Measurements from ENCODE around the gene MYO10. TPM values are rescaled to one million over a fixed set of nuclear protein-coding genes. Genes with fewer than 3 reads are reported as not detected.
A peak's percentile ranks its signal among the peaks of the same experiment; 100 is the strongest.
"Not testable (repeated sequence)": the region's sequence is repeated elsewhere in the genome, so short reads cannot be mapped to it uniquely, and the experiment has no call there.

Gene MYO10
- total RNA-seq, 2 donors from 2014 or later = 40.0 to 89.2 TPM

DNA sequence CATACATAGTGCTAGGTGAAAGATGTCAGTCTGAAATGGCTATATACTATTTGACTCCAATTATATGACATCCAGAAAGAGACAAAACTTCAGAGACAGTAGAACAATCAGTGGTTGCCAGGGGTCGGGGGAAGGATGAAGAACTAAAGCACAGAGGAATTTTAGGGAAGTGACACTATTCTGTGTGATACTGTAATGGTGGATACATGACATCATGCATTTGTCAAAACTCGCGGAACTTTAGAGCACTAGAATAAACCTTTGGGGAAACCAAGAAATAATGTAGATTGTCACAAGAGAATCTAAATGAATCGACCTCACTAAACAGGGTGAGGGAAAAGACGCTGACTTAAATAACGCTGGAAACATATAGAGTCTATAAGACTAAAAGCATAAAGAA is 212.3 kb downstream of the MYO10 start:
- Histone ChIP-seq H3K4me1 (ENCODE audit: control insufficient read depth, insufficient read depth, low read length) (peaks cover 14% of the 10 kb centered on the region), H3K36me3 (ENCODE audit: control insufficient read depth, insufficient read depth, low read length) (peaks cover 84% of the 10 kb centered on the region), H3K27me3 (ENCODE audit: control insufficient read depth, insufficient read depth, low read length, poor library complexity, severe bottlenecking) (no peaks in the 10 kb centered on the region), H3K9me3 (ENCODE audit: control insufficient read depth, low read length) (peaks cover 9% of the 10 kb centered on the region), H3K27ac (ENCODE audit: low read depth, low read length) (no peak overlapping the region), H3K4me3 (ENCODE audit: low read length) (no peak overlapping the region), H3K9ac (ENCODE audit: extremely low read depth, low read length, poor library complexity, severe bottlenecking) (no peak overlapping the region)
- no peak for DNase-seq
- H3K9me3 Mint-ChIP-seq = peaks cover 4% of the 10 kb centered on the region
- H3K27me3 Mint-ChIP-seq (ENCODE audit: insufficient read depth) = no peaks in the 10 kb centered on the region
- H3K4me3 Mint-ChIP-seq = no peak overlapping the region
- WGBS, 2 experiments (ENCODE audit: insufficient coverage in 1 of 2, insufficient read length in 1 of 2) = 77 to 80% methylated on average over 6 of the region's 6 CpGs
- peaks cover 31% of the 10 kb centered on the region for H3K4me1 Mint-ChIP-seq
- TF ChIP-seq, protein P1, sequence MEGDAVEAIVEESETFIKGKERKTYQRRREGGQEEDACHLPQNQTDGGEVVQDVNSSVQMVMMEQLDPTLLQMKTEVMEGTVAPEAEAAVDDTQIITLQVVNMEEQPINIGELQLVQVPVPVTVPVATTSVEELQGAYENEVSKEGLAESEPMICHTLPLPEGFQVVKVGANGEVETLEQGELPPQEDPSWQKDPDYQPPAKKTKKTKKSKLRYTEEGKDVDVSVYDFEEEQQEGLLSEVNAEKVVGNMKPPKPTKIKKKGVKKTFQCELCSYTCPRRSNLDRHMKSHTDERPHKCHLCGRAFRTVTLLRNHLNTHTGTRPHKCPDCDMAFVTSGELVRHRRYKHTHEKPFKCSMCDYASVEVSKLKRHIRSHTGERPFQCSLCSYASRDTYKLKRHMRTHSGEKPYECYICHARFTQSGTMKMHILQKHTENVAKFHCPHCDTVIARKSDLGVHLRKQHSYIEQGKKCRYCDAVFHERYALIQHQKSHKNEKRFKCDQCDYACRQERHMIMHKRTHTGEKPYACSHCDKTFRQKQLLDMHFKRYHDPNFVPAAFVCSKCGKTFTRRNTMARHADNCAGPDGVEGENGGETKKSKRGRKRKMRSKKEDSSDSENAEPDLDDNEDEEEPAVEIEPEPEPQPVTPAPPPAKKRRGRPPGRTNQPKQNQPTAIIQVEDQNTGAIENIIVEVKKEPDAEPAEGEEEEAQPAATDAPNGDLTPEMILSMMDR (conservative IDR thresholded peaks at IDR 0.05) = no peak
- peaks cover 50% of the 10 kb centered on the region for H3K36me3 Mint-ChIP-seq (ENCODE audit: low read depth)
- no peak overlapping the region for H3K27ac Mint-ChIP-seq

DNA sequence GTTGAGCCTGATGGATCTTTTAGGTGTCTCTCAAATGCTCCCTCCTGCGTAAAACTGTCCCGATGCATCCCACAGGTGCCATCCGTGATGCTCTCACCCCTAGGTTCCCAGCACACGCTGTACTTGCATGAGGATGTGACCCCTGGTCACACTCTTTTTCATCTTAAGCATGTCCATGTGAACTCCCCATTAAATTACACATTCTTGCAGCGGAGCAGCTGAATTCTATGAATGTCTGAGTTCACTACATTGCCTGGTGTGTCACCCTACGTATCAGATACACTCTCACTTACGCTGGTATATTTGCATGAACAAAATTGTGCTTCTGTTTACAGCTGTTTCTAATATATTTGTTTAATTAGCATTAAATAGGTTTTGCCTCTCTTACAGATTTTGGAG is 214.0 kb downstream of the MYO10 start:
- H3K9me3 ChIP-seq (ENCODE audit: control insufficient read depth, low read length) = peaks cover 9% of the 10 kb centered on the region
- TF ChIP-seq, protein P1 (conservative IDR thresholded peaks at IDR 0.05) = no peak
- Mint-ChIP-seq H3K27ac (peak overlapping the region; percentile 83), H3K4me3 (no peak overlapping the region), H3K9me3 (peaks cover 5% of the 10 kb centered on the region), H3K4me1 (peaks cover 27% of the 10 kb centered on the region), H3K36me3 (ENCODE audit: low read depth) (peaks cover 56% of the 10 kb centered on the region), H3K27me3 (ENCODE audit: insufficient read depth) (no peaks in the 10 kb centered on the region)
- DNase-seq = no peak
- H3K27ac ChIP-seq (ENCODE audit: low read depth, low read length) = no peak overlapping the region
- peaks cover 70% of the 10 kb centered on the region for H3K36me3 ChIP-seq (ENCODE audit: control insufficient read depth, insufficient read depth, low read length)
- peaks cover 14% of the 10 kb centered on the region for H3K4me1 ChIP-seq (ENCODE audit: control insufficient read depth, insufficient read depth, low read length)
- no peak overlapping the region for H3K9ac ChIP-seq (ENCODE audit: extremely low read depth, low read length, poor library complexity, severe bottlenecking)
- H3K27me3 ChIP-seq (ENCODE audit: control insufficient read depth, insufficient read depth, low read length, poor library complexity, severe bottlenecking) = no peaks in the 10 kb centered on the region
- no peak overlapping the region for H3K4me3 ChIP-seq (ENCODE audit: low read length)
- WGBS, 2 experiments (ENCODE audit: insufficient coverage in 1 of 2, insufficient read length in 1 of 2) = 87 to 89% methylated on average over 7 of the region's 7 CpGs

DNA sequence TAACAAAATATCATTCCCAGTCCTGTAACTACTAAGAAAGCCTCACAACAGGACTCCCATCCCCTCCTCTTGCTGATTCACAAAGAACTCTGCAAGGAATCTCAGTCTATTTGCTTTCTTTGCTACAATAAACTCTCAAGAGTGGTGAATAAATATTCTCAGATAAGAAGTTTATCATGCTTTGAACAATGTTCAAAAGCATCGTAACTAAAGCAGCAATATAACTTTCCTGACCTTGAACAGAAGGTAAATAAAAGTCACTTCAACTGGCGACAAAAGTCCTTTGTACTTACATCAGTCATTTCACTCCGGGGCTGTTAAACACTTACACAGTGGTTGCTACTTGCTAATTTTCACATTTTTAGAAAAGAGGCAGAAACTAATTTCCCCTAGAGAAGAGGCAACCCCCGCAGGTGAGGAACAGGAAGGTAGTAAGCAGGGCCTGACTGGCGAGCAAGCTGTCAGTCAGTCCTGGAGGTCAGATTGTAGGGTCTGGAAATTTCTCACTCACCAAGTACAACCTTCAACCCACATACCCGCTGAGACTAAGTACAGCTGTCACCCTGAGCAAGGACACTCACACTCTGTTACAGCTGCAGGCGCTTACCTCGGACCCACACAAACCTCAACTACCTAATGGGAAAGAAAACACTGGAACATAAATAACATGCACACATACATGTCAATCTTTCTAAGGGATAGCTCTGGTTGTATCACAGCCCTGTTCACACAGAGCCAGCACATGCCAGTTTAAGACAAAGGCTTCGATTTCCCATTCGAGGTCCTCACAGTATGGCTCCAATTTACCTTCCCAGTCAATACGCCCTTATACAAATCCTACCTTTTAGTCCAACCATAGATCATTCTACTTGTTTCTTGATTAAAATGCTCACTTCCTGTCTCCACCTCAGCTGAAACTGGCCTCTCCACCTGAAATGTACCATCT is 214.7 kb downstream of the MYO10 start:
- H3K9ac ChIP-seq (ENCODE audit: extremely low read depth, low read length, poor library complexity, severe bottlenecking) = no peak overlapping the region
- H3K9me3 ChIP-seq (ENCODE audit: control insufficient read depth, low read length) = peaks cover 9% of the 10 kb centered on the region
- H3K27ac ChIP-seq (ENCODE audit: low read depth, low read length) = peak overlapping the region; percentile 74
- TF ChIP-seq, protein P1 (conservative IDR thresholded peaks at IDR 0.05) = no peak
- no peaks in the 10 kb centered on the region for H3K27me3 ChIP-seq (ENCODE audit: control insufficient read depth, insufficient read depth, low read length, poor library complexity, severe bottlenecking)
- DNase-seq = peak; percentile 64
- H3K4me1 ChIP-seq (ENCODE audit: control insufficient read depth, insufficient read depth, low read length) = peaks cover 14% of the 10 kb centered on the region
- Mint-ChIP-seq H3K36me3 (ENCODE audit: low read depth) (peaks cover 57% of the 10 kb centered on the region), H3K27ac (peak overlapping the region; percentile 83), H3K4me3 (no peak overlapping the region), H3K4me1 (peaks cover 24% of the 10 kb centered on the region), H3K27me3 (ENCODE audit: insufficient read depth) (no peaks in the 10 kb centered on the region), H3K9me3 (peaks cover 5% of the 10 kb centered on the region)
- peak overlapping the region; percentile 37 for H3K4me3 ChIP-seq (ENCODE audit: low read length)
- H3K36me3 ChIP-seq (ENCODE audit: control insufficient read depth, insufficient read depth, low read length) = peaks cover 65% of the 10 kb centered on the region
- WGBS, 2 experiments (ENCODE audit: insufficient coverage in 1 of 2, insufficient read length in 1 of 2) = 56 to 62% methylated on average over 7 to 11 of the region's 11 CpGs

DNA sequence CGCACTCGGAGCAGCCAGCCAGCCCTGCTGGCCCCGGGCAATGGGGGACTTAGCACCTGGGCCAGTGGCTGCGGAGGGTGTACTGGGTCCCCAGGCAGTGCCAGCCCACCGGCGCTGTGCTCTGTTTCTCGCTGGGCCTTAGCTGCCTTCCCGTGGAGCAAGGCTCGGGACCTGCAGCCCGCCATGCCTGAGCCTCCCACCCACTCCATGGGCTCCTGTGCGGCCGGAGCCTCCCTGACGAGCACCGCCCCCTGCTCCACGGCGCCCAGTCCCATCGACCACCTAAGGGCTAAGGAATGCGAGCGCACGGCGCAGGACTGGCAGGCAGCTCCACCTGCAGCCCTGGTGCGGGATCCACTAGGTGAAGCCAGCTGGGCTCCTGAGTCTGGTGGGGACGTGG is 218.1 kb downstream of the MYO10 start:
- H3K4me3 Mint-ChIP-seq; DNase-seq; H3K27me3 Mint-ChIP-seq (ENCODE audit: insufficient read depth); H3K27ac ChIP-seq (ENCODE audit: low read depth, low read length); H3K27me3 ChIP-seq (ENCODE audit: control insufficient read depth, insufficient read depth, low read length, poor library complexity, severe bottlenecking); H3K9me3 Mint-ChIP-seq; H3K4me3 ChIP-seq (ENCODE audit: low read length); H3K9ac ChIP-seq (ENCODE audit: extremely low read depth, low read length, poor library complexity, severe bottlenecking); H3K27ac Mint-ChIP-seq; H3K9me3 ChIP-seq (ENCODE audit: control insufficient read depth, low read length): not testable (repeated sequence)
- peaks cover 31% of the 10 kb centered on the region for H3K36me3 Mint-ChIP-seq (ENCODE audit: low read depth)
- WGBS, 2 experiments (ENCODE audit: insufficient coverage in 1 of 2, insufficient read length in 1 of 2) = 86 to 94% methylated on average over 11 to 20 of the region's 23 CpGs
- Histone ChIP-seq H3K36me3 (ENCODE audit: control insufficient read depth, insufficient read depth, low read length) (peaks cover 41% of the 10 kb centered on the region), H3K4me1 (ENCODE audit: control insufficient read depth, insufficient read depth, low read length) (peaks cover 14% of the 10 kb centered on the region)
- peaks cover 40% of the 10 kb centered on the region for H3K4me1 Mint-ChIP-seq

All from endodermal cell (in vitro differentiated cells).